Thoracic aorta (tissue), 2 donors: ENCODE results near the gene LEFTY1. TPM values are rescaled to one million over a fixed set of nuclear protein-coding genes. Genes with fewer than 3 reads are reported as not detected.

ENCODE experiments used
- ATAC-seq: fragments of 150-250 bp; one replicate; pipeline ENCODE4 v1.8.0; 2017; ENCODE audit warnings: low read depth; ENCODE audit not compliant: insufficient number of reproducible peaks, low FRiP score
- DNase-seq: peaks from one replicate; pipeline ENCODE4 v3.0.0-alpha.2; 2020; ENCODE audit warnings: low spot score
- H3K27ac ChIP-seq, 2 donors: fragments of 200-600 bp; sonication (generic); 1 replicate in 1 of 2; 2 replicates in 1 of 2; pipeline ENCODE4 v1.5.1; 2016; ENCODE audit warnings: mild to moderate bottlenecking in 2 of 2, moderate library complexity in 2 of 2
- H3K27me3 ChIP-seq: fragments of 200-600 bp; sonication (generic); replicated peaks from 2 replicates; pipeline ENCODE4 v1.6.0; 2016; ENCODE audit warnings: mild to moderate bottlenecking; ENCODE audit not compliant: insufficient read depth
- H3K36me3 ChIP-seq: fragments of 200-600 bp; sonication (generic); one replicate; pipeline ENCODE4 v1.5.1; 2016
- H3K4me1 ChIP-seq, 2 donors: fragments of 200-600 bp; sonication (generic); 1 replicate in 1 of 2; 2 replicates in 1 of 2; pipeline versions ENCODE4 v1.5.1 to v1.6.0; 2016; ENCODE audit warnings: low read depth in 2 of 2, mild to moderate bottlenecking in 1 of 2; ENCODE audit not compliant: control insufficient read depth in 1 of 2
- H3K4me3 ChIP-seq: fragments of 200-600 bp; sonication (generic); 2 replicates; pipeline ENCODE4 v1.5.1; 2016; ENCODE audit warnings: mild to moderate bottlenecking
- H3K9me3 ChIP-seq: fragments of 200-600 bp; sonication (generic); 2 replicates; pipeline ENCODE4 v1.5.1; 2016
- CTCF ChIP-seq: fragments of 200-600 bp; sonication (generic); IDR thresholded peaks from one replicate; pipeline ENCODE4 v1.5.1; 2019; ENCODE audit warnings: antibody characterized with exemption
- total RNA-seq, 2 donors: library from RNA; depleted of rRNA; stranded (reverse); fragments of >200 nt; gene quantifications; one replicate each; pipeline versions ENCODE4 v1.1.0 to v1.2.3, GENCODE V29; 2016

LEFTY1 gene
- total RNA-seq, 2 donors from 2014 or later: not detected

GRCh38 chr1:225865514-225865913 is 23.4 kb downstream of the LEFTY1 start:
- Histone ChIP-seq H3K27me3 (no peaks in the 10 kb centered on the region), H3K27ac (no peak overlapping the region), H3K4me1 (peaks cover 9 to 26% of the 10 kb centered on the region in 2 donors), H3K9me3 (no peaks in the 10 kb centered on the region), H3K36me3 (peaks cover 60% of the 10 kb centered on the region), H3K4me3 (no peak overlapping the region)
- TF ChIP-seq CTCF: no peak
- ATAC-seq (no peak), DNase-seq (no peak)

GRCh38 chr1:225863167-225863566 is 25.8 kb downstream of the LEFTY1 start:
- no peak for ATAC-seq
- Histone ChIP-seq H3K27ac (peak overlapping the region; percentile 51 to 58), H3K9me3 (no peaks in the 10 kb centered on the region), H3K4me3 (no peak overlapping the region), H3K27me3 (no peaks in the 10 kb centered on the region), H3K36me3 (peaks cover 62% of the 10 kb centered on the region), H3K4me1 (peaks cover 9 to 26% of the 10 kb centered on the region in 2 donors)
- TF ChIP-seq CTCF: no peak
- no peak for DNase-seq

GRCh38 chr1:225862581-225862950 is 26.4 kb downstream of the LEFTY1 start:
- H3K27me3 ChIP-seq: no peaks in the 10 kb centered on the region
- ATAC-seq: no peak
- H3K4me3 ChIP-seq: no peak overlapping the region
- H3K36me3 ChIP-seq: peaks cover 56% of the 10 kb centered on the region
- H3K4me1 ChIP-seq: peaks cover 9 to 26% of the 10 kb centered on the region in 2 donors
- DNase-seq: no peak
- H3K27ac ChIP-seq: peak overlapping the region; percentile 27 to 51
- TF ChIP-seq CTCF: no peak
- no peaks in the 10 kb centered on the region for H3K9me3 ChIP-seq

GRCh38 chr1:225861834-225862580 is 26.9 kb downstream of the LEFTY1 start:
- no peak for TF ChIP-seq CTCF
- H3K9me3 ChIP-seq: no peaks in the 10 kb centered on the region
- no peak for DNase-seq
- no peak overlapping the region for H3K4me3 ChIP-seq
- no peaks in the 10 kb centered on the region for H3K27me3 ChIP-seq
- peaks cover 9 to 26% of the 10 kb centered on the region in 2 donors for H3K4me1 ChIP-seq
- ATAC-seq: no peak
- no peak overlapping the region for H3K27ac ChIP-seq
- H3K36me3 ChIP-seq: peaks cover 54% of the 10 kb centered on the region

DNA sequence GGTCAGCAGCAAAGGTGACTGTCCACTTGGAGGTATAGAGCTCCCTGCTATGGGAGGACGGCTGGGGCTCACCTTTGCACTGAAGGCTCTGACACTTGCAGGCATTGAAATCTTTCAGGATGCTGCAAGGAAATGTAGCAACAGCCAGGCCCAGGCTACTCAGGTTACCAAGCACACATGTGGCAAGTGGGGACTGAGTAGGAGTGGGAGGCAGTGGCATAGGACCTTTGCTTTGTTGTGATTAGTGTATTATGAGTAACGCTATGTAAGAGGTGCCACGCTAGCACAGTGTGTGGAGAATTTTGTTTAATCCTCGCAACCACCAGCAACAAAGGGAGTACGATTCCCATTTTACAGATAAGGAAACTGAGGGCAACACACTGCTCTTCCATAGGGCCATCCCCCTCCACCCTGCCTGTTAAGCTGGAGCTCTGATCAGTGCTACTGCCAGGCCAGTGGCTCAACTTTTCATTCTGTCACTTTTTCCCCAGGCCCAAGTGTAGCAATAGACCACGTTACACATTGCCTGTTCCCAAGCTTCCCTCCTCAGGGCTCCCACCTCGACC is 28.0 kb downstream of the LEFTY1 start:
- H3K27me3 ChIP-seq: no peaks in the 10 kb centered on the region
- DNase-seq (no peak), ATAC-seq (no peak)
- H3K27ac ChIP-seq: no peak overlapping the region
- peaks cover 9 to 22% of the 10 kb centered on the region in 2 donors for H3K4me1 ChIP-seq
- peaks cover 46% of the 10 kb centered on the region for H3K36me3 ChIP-seq
- H3K9me3 ChIP-seq: no peaks in the 10 kb centered on the region
- TF ChIP-seq CTCF: no peak
- no peak overlapping the region for H3K4me3 ChIP-seq
